Measurements from ENCODE around the gene DNMBP. TPM values are rescaled to one million over a fixed set of nuclear protein-coding genes. Genes with fewer than 3 reads are reported as not detected.

The DNMBP gene
- total RNA-seq, 1 donor from 2014 or later = 5.7 TPM

Other genes with a start within 250 kb of the DNMBP start
- gene ABCC2, start 227.3 kb downstream of the DNMBP start, total RNA-seq = 0.67 TPM
- gene CPN1, start 71.9 kb upstream of the DNMBP start, total RNA-seq = not detected
- gene ERLIN1, start 176.1 kb upstream of the DNMBP start, total RNA-seq = 6.9 TPM
- 9.3 TPM for gene CHUK, start 219.6 kb upstream of the DNMBP start, total RNA-seq

All from Right ventricle myocardium superior (tissue), 1 donor.